HG03045 (cell line): ENCODE measurements around the gene CARD10.

Experiments used
- ATAC-seq: cut with Tn5 transposase; IDR thresholded peaks from one replicate; pipeline ENCODE4 v1.9.1; 2021; ENCODE audit warnings: mild to moderate bottlenecking, moderate library complexity; ENCODE audit not compliant: unreplicated experiment

The CARD10 gene

GRCh38 chr22:37519268-37520195 lies at the start of gene CARD10:
CARD10 (minus strand) TSS chr22:37519415; CDS start chr22:37519200, 215 bp downstream.
- no peak for ATAC-seq

- ATAC-seq = no peak
Observed at GRCh38 chr22:37568448-37569008, 49.3 kb upstream of the CARD10 start.

- no peak for ATAC-seq
Observed at GRCh38 chr22:37568012-37568411, 48.8 kb upstream of the CARD10 start.

- no peak for ATAC-seq
Observed at GRCh38 chr22:37566903-37567798, 47.9 kb upstream of the CARD10 start.

- no peak for ATAC-seq
Observed at GRCh38 chr22:37566329-37566837, 47.2 kb upstream of the CARD10 start.

GRCh38 chr22:37565830-37566229 lies 46.6 kb upstream of the CARD10 start:
- no peak for ATAC-seq

- ATAC-seq = no peak
Observed at GRCh38 chr22:37564111-37564711, 45.0 kb upstream of the CARD10 start.

GRCh38 chr22:37563153-37564081 lies 44.2 kb upstream of the CARD10 start:
- no peak for ATAC-seq

GRCh38 chr22:37562049-37562875 lies 43.0 kb upstream of the CARD10 start:
- ATAC-seq = no peak

GRCh38 chr22:37561212-37562048 lies 42.2 kb upstream of the CARD10 start:
- ATAC-seq = no peak

GRCh38 chr22:37560608-37561211 lies 41.5 kb upstream of the CARD10 start:
- ATAC-seq = no peak

- ATAC-seq = no peak
Observed at GRCh38 chr22:37559901-37560607, 40.8 kb upstream of the CARD10 start, which contains the start of gene CDC42EP1. CDC42EP1 (plus strand) TSS chr22:37560480; CDS start chr22:37566350, 5,870 bp downstream.

GRCh38 chr22:37559521-37559900 lies 40.3 kb upstream of the CARD10 start:
- ATAC-seq = no peak

- ATAC-seq = no peak
Observed at GRCh38 chr22:37558815-37559214, 39.6 kb upstream of the CARD10 start.

- ATAC-seq = no peak
Observed at GRCh38 chr22:37557321-37558001, 38.2 kb upstream of the CARD10 start.

- no peak for ATAC-seq
Observed at GRCh38 chr22:37556710-37557109, 37.5 kb upstream of the CARD10 start.
